HepG2 (cell line): Measurements from ENCODE around the gene TMEM238. TPM values are rescaled to one million over a fixed set of nuclear protein-coding genes. Genes with fewer than 3 reads are reported as not detected.

Experiments used
- AFF4 ChIP-seq: sonication (generic); formaldehyde crosslinking; IDR thresholded peaks from 2 replicates; pipeline ENCODE4 v1.4.0; 2020; ENCODE audit warnings: missing genetic modification reagents
- ATF4 ChIP-seq, 2 experiments: fragments of 450-650 bp in 1 of 2; sonication (generic) in 1 of 2; formaldehyde crosslinking; IDR thresholded peaks; 2 replicates each; pipeline versions ENCODE4 v1.5.0 to v1.8.0; 2020 to 2022; ENCODE audit warnings: mild to moderate bottlenecking in 1 of 2, missing genetic modification reagents in 1 of 2
- CCAR2 ChIP-seq: fragments of 200-400 bp; formaldehyde crosslinking; optimal IDR thresholded peaks from 2 replicates; pipeline ENCODE3; 2018; ENCODE audit warnings: low read depth, mild to moderate bottlenecking, low read length, moderate library complexity
- CHCHD3 ChIP-seq: sonication (generic); formaldehyde crosslinking; IDR thresholded peaks from 2 replicates; pipeline ENCODE4 v1.8.0; 2022; ENCODE audit warnings: mild to moderate bottlenecking, missing genetic modification reagents, moderate library complexity
- GTF2F1 ChIP-seq: fragments of 150-350 bp; IDR thresholded peaks from 2 replicates; pipeline ENCODE4 v1.6.1; 2014; ENCODE audit warnings: low read length
- HNF1B ChIP-seq: sonication (generic); formaldehyde crosslinking; IDR thresholded peaks from 2 replicates; pipeline ENCODE4 v1.5.1; 2020; ENCODE audit warnings: mild to moderate bottlenecking, moderate library complexity, missing genetic modification reagents
- KDM2A ChIP-seq: sonication (generic); formaldehyde crosslinking; IDR thresholded peaks from 2 replicates; pipeline ENCODE4 v1.4.0; 2020; ENCODE audit warnings: low read depth, missing genetic modification reagents, borderline replicate concordance
- NFE2 ChIP-seq: sonication (generic); formaldehyde crosslinking; IDR thresholded peaks from 2 replicates; pipeline ENCODE4 v1.4.0; 2020; ENCODE audit warnings: missing genetic modification reagents
- NR2C2 ChIP-seq: sonication (generic); formaldehyde crosslinking; IDR thresholded peaks from 2 replicates; pipeline ENCODE4 v1.4.0; 2020; ENCODE audit warnings: missing genetic modification reagents, mild to moderate bottlenecking, moderate library complexity, borderline replicate concordance
- PHB2 ChIP-seq: fragments of 450-650 bp; IDR thresholded peaks from 2 replicates; pipeline ENCODE4 v1.6.1; 2018; ENCODE audit not compliant: partially characterized antibody
- REXO4 ChIP-seq: sonication (generic); formaldehyde crosslinking; IDR thresholded peaks from 2 replicates; pipeline ENCODE4 v1.8.0; 2022; ENCODE audit warnings: missing genetic modification reagents, mild to moderate bottlenecking, borderline replicate concordance
- RXRB ChIP-seq: IDR thresholded peaks from 2 replicates; pipeline ENCODE4 v1.6.1; 2016; ENCODE audit warnings: borderline replicate concordance, missing genetic modification reagents, missing compliant biosample characterization
- SALL2 ChIP-seq: sonication (generic); formaldehyde crosslinking; IDR thresholded peaks from 2 replicates; pipeline ENCODE4 v1.8.1; 2023; ENCODE audit warnings: mild to moderate bottlenecking, missing genetic modification reagents, inconsistent platforms
- SIX4 ChIP-seq: sonication (generic); formaldehyde crosslinking; IDR thresholded peaks from 2 replicates; pipeline ENCODE4 v1.4.0; 2020; ENCODE audit warnings: missing genetic modification reagents
- SMAD1 ChIP-seq: sonication (generic); formaldehyde crosslinking; IDR thresholded peaks from 2 replicates; pipeline ENCODE4 v1.4.0; 2020; ENCODE audit warnings: missing genetic modification reagents, low read depth, mild to moderate bottlenecking, borderline replicate concordance
- ZBTB14 ChIP-seq: sonication (generic); formaldehyde crosslinking; IDR thresholded peaks from 2 replicates; pipeline ENCODE4 v1.4.0; 2020; ENCODE audit warnings: missing genetic modification reagents
- ZC3H13 ChIP-seq: sonication (generic); formaldehyde crosslinking; IDR thresholded peaks from 2 replicates; pipeline ENCODE4 v1.8.1; 2023; ENCODE audit warnings: mild to moderate bottlenecking, missing genetic modification reagents, moderate library complexity
- ZNF33A ChIP-seq: sonication (generic); formaldehyde crosslinking; IDR thresholded peaks from 2 replicates; pipeline ENCODE4 v1.5.1; 2020; ENCODE audit warnings: missing genetic modification reagents, mild to moderate bottlenecking, moderate library complexity, borderline replicate concordance
- ZNF383 ChIP-seq: sonication (generic); formaldehyde crosslinking; IDR thresholded peaks from 2 replicates; pipeline ENCODE4 v1.4.0; 2020; ENCODE audit warnings: missing genetic modification reagents, mild to moderate bottlenecking, borderline replicate concordance
- ZNF543 ChIP-seq: sonication (generic); formaldehyde crosslinking; IDR thresholded peaks from 2 replicates; pipeline ENCODE4 v1.4.0; 2020; ENCODE audit warnings: mild to moderate bottlenecking, missing genetic modification reagents
- ZNF605 ChIP-seq: sonication (generic); formaldehyde crosslinking; IDR thresholded peaks from 2 replicates; pipeline ENCODE4 v1.8.0; 2022; ENCODE audit warnings: mild to moderate bottlenecking, missing genetic modification reagents
- ZNF713 ChIP-seq: sonication (generic); formaldehyde crosslinking; IDR thresholded peaks from 2 replicates; pipeline ENCODE4 v1.4.0; 2020; ENCODE audit warnings: mild to moderate bottlenecking, missing genetic modification reagents
- polyA plus RNA-seq, 8 experiments: library from polyadenylated mRNA; depleted of rRNA in 3 of 8; stranded (reverse) in 7 of 8; unstranded in 1 of 8; fragments of >200 nt; fragmentation: Illumina TruSeq in 4 of 8; extraction: Trizol in 4 of 8; gene quantifications; 2 replicates each; pipeline versions ENCODE4 v1.2.1 to v1.2.3, GENCODE V29; 2011 to 2016; ENCODE audit warnings: low read depth in 4 of 8, missing spikeins in 1 of 8, mixed read lengths in 1 of 8; ENCODE audit not compliant: insufficient read depth in 1 of 8
- total RNA-seq, 5 experiments: library from RNA; depleted of rRNA; stranded (reverse); fragments of >200 nt; fragmentation: Illumina TruSeq; extraction: Trizol; gene quantifications; 2 replicates each; pipeline ENCODE4 v1.2.3, GENCODE V29; 2016; ENCODE audit warnings: low read depth in 1 of 5

The TMEM238 gene
- total and polyA plus RNA-seq, 2 of the 13 experiments (the other 11 are each of a cell fraction or from before 2014, with no cell fraction given): not detected

GRCh38 chr19:55407800-55408532, 23.9 kb upstream of the TMEM238 start (continued):
- TF ChIP-seq AFF4 (no peak), SIX4 (CRISPR knock-in tag) (0 out of 2 replicates have a peak, but pooled peaks have one; percentile 36), GTF2F1 (peak; percentile 93; the same call in 1 of the 2 replicates), ZNF383 (CRISPR knock-in tag) (no peak), ZBTB14 (peak; percentile 80), PHB2 (no peak), ZNF605 (CRISPR knock-in tag) (peak; percentile 67), CCAR2 (no peak), KDM2A (CRISPR knock-in tag) (peak; percentile 83), ZNF543 (CRISPR knock-in tag) (peak; percentile 87; the same call in 1 of the 2 replicates), NFE2 (CRISPR knock-in tag) (no peak), ZNF713 (CRISPR knock-in tag) (no peak), ZNF33A (CRISPR knock-in tag) (no peak), ATF4 (CRISPR knock-in tag; IDR thresholded peaks at IDR 0.05) (peak in 1 of 2 experiments; percentile 76; a peak in 2 of 4 replicates), NR2C2 (peak; percentile 65), REXO4 (CRISPR knock-in tag) (no peak), SALL2 (CRISPR knock-in tag) (0 out of 2 replicates have a peak, but pooled peaks have one; percentile 67), RXRB (0 out of 2 replicates have a peak, but pooled peaks have one; percentile 18), CHCHD3 (CRISPR knock-in tag) (no peak), ZC3H13 (CRISPR knock-in tag) (0 out of 2 replicates have a peak, but pooled peaks have one; percentile 52), HNF1B (CRISPR knock-in tag) (peak; percentile 63; the same call in 1 of the 2 replicates), SMAD1 (CRISPR knock-in tag) (peak; percentile 63; the same call in 1 of the 2 replicates)
